GM19463 (cell line): ENCODE data around the gene CDAN1.

Experiments
- ATAC-seq: cut with Tn5 transposase; IDR thresholded peaks from one replicate; pipeline ENCODE4 v1.9.1; 2021; ENCODE audit warnings: mild to moderate bottlenecking, moderate library complexity; ENCODE audit not compliant: unreplicated experiment

CDAN1 gene

GRCh38 chr15:42734076-42734672 lies 2.8 kb downstream of the CDAN1 start:
- no peak for ATAC-seq

- no peak for ATAC-seq
Observed at GRCh38 chr15:42733027-42733426, 3.9 kb downstream of the CDAN1 start.

GRCh38 chr15:42732095-42732827 lies 4.7 kb downstream of the CDAN1 start:
- ATAC-seq, result no peak

DNA sequence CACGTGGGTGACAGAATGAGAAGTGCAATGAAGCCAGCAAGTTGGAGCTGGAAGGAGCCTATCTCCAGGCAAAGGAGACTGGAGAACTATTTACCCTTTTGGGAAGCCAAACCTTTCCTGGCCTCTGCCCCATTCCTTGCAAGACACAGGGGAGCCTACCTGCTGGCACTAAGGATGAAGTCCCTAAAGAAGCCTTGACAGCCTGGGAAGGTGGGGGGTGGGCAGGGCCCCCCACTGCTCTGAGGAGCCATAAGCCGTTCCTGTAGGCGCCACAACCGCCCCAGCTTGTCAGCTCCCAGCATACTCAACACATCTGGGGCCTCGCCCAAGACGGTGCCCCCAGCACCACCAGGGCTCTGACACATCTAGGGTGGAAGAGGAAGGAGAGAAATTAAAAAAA lies 5.5 kb downstream of the CDAN1 start:
- ATAC-seq, result no peak

GRCh38 chr15:42730536-42730935 lies 6.4 kb downstream of the CDAN1 start:
- ATAC-seq, result no peak

DNA sequence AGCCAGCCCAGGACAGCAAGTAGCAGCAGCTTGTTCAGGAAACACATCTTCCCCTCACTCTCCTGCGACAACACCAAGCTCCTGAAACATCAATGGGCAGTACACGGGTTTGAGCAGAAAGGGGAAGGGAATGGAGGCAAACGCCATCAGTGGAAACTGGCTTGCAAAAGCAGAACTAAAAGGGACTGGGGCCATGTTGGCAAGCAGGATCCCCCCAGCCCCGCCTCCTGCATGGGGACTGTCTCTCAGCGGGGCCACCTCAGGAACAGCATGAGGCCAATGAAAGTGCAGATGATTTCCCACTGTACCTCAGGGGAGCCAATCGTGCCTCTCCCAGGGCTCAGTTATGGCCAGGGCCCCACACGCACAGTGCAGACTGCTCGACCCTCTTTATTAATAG lies 6.8 kb downstream of the CDAN1 start:
- ATAC-seq, result no peak

DNA sequence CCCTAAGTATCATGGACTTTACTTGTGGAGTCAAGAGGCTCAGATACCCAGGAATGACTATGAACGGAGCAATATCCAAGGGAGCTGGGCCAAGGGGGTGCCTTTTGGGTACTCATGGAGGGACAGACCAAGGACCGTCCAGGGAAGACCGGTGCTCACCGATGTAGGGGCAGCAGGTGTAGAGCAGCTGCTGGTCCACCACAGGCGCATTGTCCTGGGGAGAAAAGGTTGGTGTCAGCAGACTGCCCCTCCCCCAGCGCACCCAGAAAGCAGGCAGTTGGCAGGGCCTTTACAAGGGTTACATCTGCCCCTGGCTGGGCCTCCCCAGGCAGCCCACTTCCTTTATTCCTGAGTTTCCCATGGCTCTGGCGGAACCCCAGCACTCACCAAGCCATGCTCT lies 7.5 kb downstream of the CDAN1 start:
- ATAC-seq, result no peak

GRCh38 chr15:42728972-42729371 lies 8.0 kb downstream of the CDAN1 start:
- no peak for ATAC-seq

DNA sequence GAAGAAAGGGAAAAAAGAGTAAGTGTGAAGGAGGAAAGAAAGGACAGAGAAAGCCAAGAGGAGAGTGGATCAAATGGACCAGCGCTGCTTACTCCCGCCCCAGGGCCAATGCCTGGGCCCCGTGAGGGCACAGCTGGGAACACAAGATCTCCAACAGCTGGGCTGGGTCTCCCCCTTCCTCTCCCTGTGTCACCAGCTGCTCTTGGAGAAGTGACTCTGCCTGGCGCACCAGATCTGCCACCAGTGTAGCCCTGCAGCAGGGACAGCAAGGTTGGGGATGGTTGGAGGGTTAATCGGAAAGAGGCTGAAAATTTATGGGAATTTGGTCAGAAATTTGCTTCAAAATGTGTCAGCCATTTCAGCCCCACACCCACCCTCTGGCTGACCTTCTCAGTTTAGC lies 8.4 kb downstream of the CDAN1 start:
- ATAC-seq, result no peak

- ATAC-seq, result no peak
Observed at GRCh38 chr15:42727750-42728381, 9.1 kb downstream of the CDAN1 start.

DNA sequence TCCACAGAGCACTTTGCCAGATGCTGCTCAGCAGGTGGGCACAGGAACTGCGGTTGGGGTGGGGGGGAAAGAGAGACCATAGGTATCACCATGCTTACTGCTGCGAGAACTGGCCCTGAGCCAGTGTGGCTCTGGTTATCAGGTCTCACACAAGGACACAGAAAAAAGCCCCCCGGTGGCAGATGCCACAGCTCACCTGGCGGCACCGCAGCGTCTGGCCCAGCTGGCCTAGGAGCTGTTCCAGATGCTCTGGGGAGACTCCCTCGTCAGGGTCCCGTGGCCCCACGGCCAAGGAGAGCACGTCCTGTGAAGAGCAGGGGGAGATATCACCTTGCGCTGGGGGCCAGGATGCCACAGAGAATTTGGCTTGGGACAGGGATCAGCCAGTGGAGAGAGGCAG lies 10.8 kb downstream of the CDAN1 start:
- no peak for ATAC-seq

GRCh38 chr15:42725331-42725903 lies 11.5 kb downstream of the CDAN1 start:
- ATAC-seq, result no peak

DNA sequence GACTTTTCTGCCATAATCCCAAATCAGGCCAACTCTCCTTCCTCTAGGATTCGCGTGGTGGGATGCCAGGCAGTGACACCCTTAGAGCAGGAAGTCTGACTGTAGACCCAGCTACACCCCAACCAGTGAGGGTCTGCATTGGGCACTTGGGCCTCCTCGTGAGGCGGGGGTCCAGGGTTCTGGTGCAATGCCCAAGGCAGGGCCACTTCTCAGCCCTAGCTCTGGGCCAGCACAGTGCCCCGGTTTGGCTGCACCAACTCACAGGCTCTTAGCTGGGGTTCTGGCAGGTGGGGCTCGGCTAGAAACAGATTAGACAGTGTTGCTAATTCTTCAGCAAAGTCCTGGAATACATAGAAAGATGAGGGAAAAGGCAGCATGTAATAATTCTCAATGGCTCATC lies 12.7 kb downstream of the CDAN1 start:
- no peak for ATAC-seq

DNA sequence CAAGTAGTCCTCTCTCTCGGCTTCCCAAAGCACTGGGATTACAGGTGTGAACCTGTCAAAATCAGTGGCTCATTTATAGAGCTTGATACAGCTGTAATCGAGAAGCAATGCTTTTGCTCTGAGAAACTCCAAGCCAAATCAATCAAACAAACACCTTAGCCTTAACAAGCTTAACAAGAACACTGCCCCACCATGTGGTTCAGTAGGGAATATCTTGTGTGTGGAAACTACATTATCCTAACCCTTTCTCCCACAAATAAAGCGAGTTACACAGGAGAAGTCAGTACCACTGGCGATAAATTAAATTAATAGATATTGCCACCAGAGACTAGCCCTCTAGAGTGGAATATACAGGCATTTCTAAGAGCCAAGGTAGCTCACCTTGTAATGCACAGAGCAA lies 13.9 kb downstream of the CDAN1 start:
- ATAC-seq, result no peak

- ATAC-seq, result no peak
Observed at GRCh38 chr15:42721916-42722315, 15.0 kb downstream of the CDAN1 start.

DNA sequence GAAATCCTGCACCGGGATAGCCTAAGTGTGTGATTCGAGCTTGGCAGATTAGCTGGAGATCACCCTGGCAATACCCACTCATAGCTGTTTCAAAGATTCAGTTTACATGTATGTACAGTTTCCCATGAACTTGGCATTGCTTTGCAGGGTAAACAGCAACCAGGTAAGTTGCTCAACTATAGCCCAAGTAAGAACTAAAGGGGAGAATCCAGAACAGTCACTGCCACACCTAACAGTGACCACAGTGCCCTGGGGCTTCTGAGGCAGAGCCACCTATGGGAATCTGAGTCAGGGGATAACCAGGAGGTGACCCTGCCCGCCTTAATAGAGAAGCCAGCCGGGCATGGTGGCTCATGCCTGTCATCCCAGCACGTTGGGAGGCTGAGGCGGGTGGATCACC lies 15.9 kb downstream of the CDAN1 start:
- no peak for ATAC-seq

GRCh38 chr15:42720071-42720470 lies 16.9 kb downstream of the CDAN1 start:
- no peak for ATAC-seq

DNA sequence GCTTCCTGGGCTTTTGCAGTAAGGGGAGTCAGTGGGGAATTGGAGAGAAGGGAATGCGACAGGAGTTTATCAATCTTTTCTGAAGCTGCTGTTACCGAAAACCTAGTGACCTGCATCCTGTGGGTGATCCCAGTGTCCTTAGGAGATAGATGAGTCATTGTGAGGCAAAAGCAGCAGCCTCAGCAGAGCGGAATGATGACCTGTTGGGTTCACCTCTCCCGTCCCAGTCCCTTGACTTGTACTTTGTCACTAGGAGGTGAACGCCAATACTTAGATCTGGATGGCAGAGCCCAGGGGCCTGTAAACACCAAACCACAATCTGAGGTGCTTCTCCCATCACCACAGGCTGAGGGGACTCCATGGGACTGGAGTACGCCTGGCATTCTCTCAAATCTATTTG lies 17.9 kb downstream of the CDAN1 start:
- ATAC-seq, result no peak

GRCh38 chr15:42716626-42717025 lies 20.3 kb downstream of the CDAN1 start:
- ATAC-seq, result no peak

DNA sequence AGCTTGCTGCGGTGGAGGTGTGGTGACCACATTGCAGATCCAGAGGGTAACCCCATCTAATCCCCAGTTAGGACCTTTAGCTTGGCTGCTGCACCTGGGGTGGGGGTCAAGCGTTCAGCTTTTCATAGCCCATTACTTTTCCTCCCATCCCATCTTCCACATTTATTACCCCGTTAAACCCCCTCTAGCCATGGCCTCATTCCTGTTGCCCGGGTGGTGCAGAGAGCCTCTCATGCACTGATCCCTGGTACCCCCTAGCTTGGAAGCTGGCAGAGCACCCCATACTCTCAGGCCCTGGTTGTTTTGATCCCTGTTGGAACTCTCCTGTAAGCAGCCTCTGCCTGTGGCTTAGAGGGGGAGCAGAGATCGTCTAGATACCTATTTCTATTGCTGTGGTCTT lies 20.8 kb downstream of the CDAN1 start:
- ATAC-seq, result no peak

GRCh38 chr15:42712584-42712983 lies 24.3 kb downstream of the CDAN1 start:
- ATAC-seq, result no peak

GRCh38 chr15:42711746-42712145 lies 25.2 kb downstream of the CDAN1 start:
- no peak for ATAC-seq
